Measurements from ENCODE around the gene HES3.

Gene HES3

GRCh38 chr1:6294080-6294889, 50.3 kb downstream of the HES3 start:
- H4K91ac ChIP-seq (ENCODE audit: low read depth, low read length) = no peak overlapping the region
- no peak overlapping the region for H2BK120ac ChIP-seq (ENCODE audit: insufficient read depth, low read length, poor library complexity)
- no peak overlapping the region for H3K4me2 ChIP-seq (ENCODE audit: low read length)
- H3K4me3 ChIP-seq (ENCODE audit: low read depth, low read length) = no peak overlapping the region
- no peaks in the 10 kb centered on the region for H3K9me3 ChIP-seq (ENCODE audit: insufficient read depth, low read depth, low read length)
- no peak for DNase-seq
- H3K27me3 ChIP-seq (ENCODE audit: insufficient read depth, low read length) = no peaks in the 10 kb centered on the region
- H2AFZ ChIP-seq (ENCODE audit: insufficient read depth, low read length, poor library complexity) = no peak overlapping the region
- H3K18ac ChIP-seq (ENCODE audit: low read length) = no peak overlapping the region
- H3K27ac ChIP-seq (ENCODE audit: low read depth, low read length) = no peak overlapping the region
- H3K4me1 ChIP-seq (ENCODE audit: control insufficient read depth in 1 of 2, insufficient read depth in 2 of 2, low read length in 2 of 2) = no peaks in the 10 kb centered on the region
- H3K4ac ChIP-seq (ENCODE audit: low read depth, low read length) = no peak overlapping the region
- H3K9ac ChIP-seq (ENCODE audit: low read length) = no peak overlapping the region
- H3K79me2 ChIP-seq (ENCODE audit: control insufficient read depth, insufficient read depth, low read length, poor library complexity) = no peaks in the 10 kb centered on the region
- no peak overlapping the region for H4K8ac ChIP-seq (ENCODE audit: low read depth, low read length)
- H3K23ac ChIP-seq (ENCODE audit: low read length) = no peak overlapping the region
- H3K14ac ChIP-seq (ENCODE audit: low read length) = no peak overlapping the region
- no peak overlapping the region for H2BK5ac ChIP-seq (ENCODE audit: low read depth, low read length, poor library complexity)
- no peak overlapping the region for H2AK5ac ChIP-seq (ENCODE audit: low read length)
- H2BK12ac ChIP-seq (ENCODE audit: low read length) = no peak overlapping the region
- WGBS (ENCODE audit: extremely low coverage, insufficient coverage, insufficient read length) = no CpG with 5 or more reads among the region's 14 CpGs
- no peak overlapping the region for H4K12ac ChIP-seq (ENCODE audit: low read depth, low read length)
- H3K36me3 ChIP-seq (ENCODE audit: control insufficient read depth in 1 of 2, insufficient read depth in 2 of 2, low read length in 2 of 2) = peaks cover 2 to 7% of the 10 kb centered on the region in 2 experiments
- no peaks in the 10 kb centered on the region for H3K79me1 ChIP-seq (ENCODE audit: low read length)

GRCh38 chr1:6294890-6295556, 51.0 kb downstream of the HES3 start:
- no peak overlapping the region for H3K14ac ChIP-seq (ENCODE audit: low read length)
- DNase-seq = no peak
- H3K36me3 ChIP-seq (ENCODE audit: control insufficient read depth in 1 of 2, insufficient read depth in 2 of 2, low read length in 2 of 2) = peaks cover 2 to 7% of the 10 kb centered on the region in 2 experiments
- H3K18ac ChIP-seq (ENCODE audit: low read length) = no peak overlapping the region
- H3K4me3 ChIP-seq (ENCODE audit: low read depth, low read length) = no peak overlapping the region
- no peak overlapping the region for H2BK12ac ChIP-seq (ENCODE audit: low read length)
- no CpG with 5 or more reads among the region's 23 CpGs for WGBS (ENCODE audit: extremely low coverage, insufficient coverage, insufficient read length)
- no peak overlapping the region for H4K12ac ChIP-seq (ENCODE audit: low read depth, low read length)
- H2AFZ ChIP-seq (ENCODE audit: insufficient read depth, low read length, poor library complexity) = no peak overlapping the region
- H3K27me3 ChIP-seq (ENCODE audit: insufficient read depth, low read length) = no peaks in the 10 kb centered on the region
- H3K79me2 ChIP-seq (ENCODE audit: control insufficient read depth, insufficient read depth, low read length, poor library complexity) = no peaks in the 10 kb centered on the region
- no peak overlapping the region for H3K4ac ChIP-seq (ENCODE audit: low read depth, low read length)
- H3K79me1 ChIP-seq (ENCODE audit: low read length) = no peaks in the 10 kb centered on the region
- no peak overlapping the region for H4K91ac ChIP-seq (ENCODE audit: low read depth, low read length)
- no peaks in the 10 kb centered on the region for H3K9me3 ChIP-seq (ENCODE audit: insufficient read depth, low read depth, low read length)
- H2BK5ac ChIP-seq (ENCODE audit: low read depth, low read length, poor library complexity) = no peak overlapping the region
- no peak overlapping the region for H3K9ac ChIP-seq (ENCODE audit: low read length)
- H4K8ac ChIP-seq (ENCODE audit: low read depth, low read length) = no peak overlapping the region
- H2BK120ac ChIP-seq (ENCODE audit: insufficient read depth, low read length, poor library complexity) = no peak overlapping the region
- no peaks in the 10 kb centered on the region for H3K4me1 ChIP-seq (ENCODE audit: control insufficient read depth in 1 of 2, insufficient read depth in 2 of 2, low read length in 2 of 2)
- no peak overlapping the region for H3K27ac ChIP-seq (ENCODE audit: low read depth, low read length)
- no peak overlapping the region for H3K23ac ChIP-seq (ENCODE audit: low read length)
- H2AK5ac ChIP-seq (ENCODE audit: low read length) = no peak overlapping the region
- no peak overlapping the region for H3K4me2 ChIP-seq (ENCODE audit: low read length)

Measured in trophoblast cell (in vitro differentiated cells and primary cell).